ENCODE measurements around the gene GREB1L.

Gene GREB1L

GRCh38 chr18:21316296-21316695 lies 74.3 kb downstream of the GREB1L start:
- H3K27ac ChIP-seq = no peak overlapping the region
- TF ChIP-seq ZFX (IDR thresholded peaks at IDR 0.05) (no peak), CTCF (conservative IDR thresholded peaks at IDR 0.05) (no peak)

GRCh38 chr18:21321711-21322110 lies 79.7 kb downstream of the GREB1L start:
- H3K27ac ChIP-seq = no peak overlapping the region
- TF ChIP-seq CTCF (conservative IDR thresholded peaks at IDR 0.05) = no peak
- no peak for TF ChIP-seq ZFX (IDR thresholded peaks at IDR 0.05)

GRCh38 chr18:21327101-21327500 lies 85.1 kb downstream of the GREB1L start:
- TF ChIP-seq CTCF (conservative IDR thresholded peaks at IDR 0.05) (no peak), ZFX (IDR thresholded peaks at IDR 0.05) (no peak)
- no peak overlapping the region for H3K27ac ChIP-seq

GRCh38 chr18:21330122-21330701 lies 88.2 kb downstream of the GREB1L start:
- no peak overlapping the region for H3K27ac ChIP-seq
- TF ChIP-seq CTCF (conservative IDR thresholded peaks at IDR 0.05) = no peak
- TF ChIP-seq ZFX (IDR thresholded peaks at IDR 0.05) = no peak

- TF ChIP-seq ZFX (IDR thresholded peaks at IDR 0.05) = no peak
- TF ChIP-seq CTCF (conservative IDR thresholded peaks at IDR 0.05) = no peak
- no peak overlapping the region for H3K27ac ChIP-seq
These were observed 89.0 kb downstream of the GREB1L start for GRCh38 chr18:21331065-21331464.

- no peak overlapping the region for H3K27ac ChIP-seq
- no peak for TF ChIP-seq CTCF (conservative IDR thresholded peaks at IDR 0.05)
- no peak for TF ChIP-seq ZFX (IDR thresholded peaks at IDR 0.05)
These were observed 94.0 kb downstream of the GREB1L start for GRCh38 chr18:21335927-21336488.

- H3K27ac ChIP-seq = no peak overlapping the region
- TF ChIP-seq ZFX (IDR thresholded peaks at IDR 0.05) (no peak), CTCF (conservative IDR thresholded peaks at IDR 0.05) (no peak)
These were observed 94.8 kb downstream of the GREB1L start for GRCh38 chr18:21336846-21337245.
